PFSK-1 (cell line): ENCODE data around the gene PKN1.

Source experiments
- SIN3A ChIP-seq: IDR thresholded peaks from 2 replicates; pipeline ENCODE4 v1.6.1; 2012; ENCODE audit warnings: mild to moderate bottlenecking, low read length, moderate library complexity, borderline replicate concordance; ENCODE audit not compliant: insufficient read depth
- TAF1 ChIP-seq: IDR thresholded peaks from 2 replicates; pipeline ENCODE4 v1.6.1; 2012; ENCODE audit warnings: low read length, control low read depth, borderline replicate concordance; ENCODE audit not compliant: insufficient read depth

DNA sequence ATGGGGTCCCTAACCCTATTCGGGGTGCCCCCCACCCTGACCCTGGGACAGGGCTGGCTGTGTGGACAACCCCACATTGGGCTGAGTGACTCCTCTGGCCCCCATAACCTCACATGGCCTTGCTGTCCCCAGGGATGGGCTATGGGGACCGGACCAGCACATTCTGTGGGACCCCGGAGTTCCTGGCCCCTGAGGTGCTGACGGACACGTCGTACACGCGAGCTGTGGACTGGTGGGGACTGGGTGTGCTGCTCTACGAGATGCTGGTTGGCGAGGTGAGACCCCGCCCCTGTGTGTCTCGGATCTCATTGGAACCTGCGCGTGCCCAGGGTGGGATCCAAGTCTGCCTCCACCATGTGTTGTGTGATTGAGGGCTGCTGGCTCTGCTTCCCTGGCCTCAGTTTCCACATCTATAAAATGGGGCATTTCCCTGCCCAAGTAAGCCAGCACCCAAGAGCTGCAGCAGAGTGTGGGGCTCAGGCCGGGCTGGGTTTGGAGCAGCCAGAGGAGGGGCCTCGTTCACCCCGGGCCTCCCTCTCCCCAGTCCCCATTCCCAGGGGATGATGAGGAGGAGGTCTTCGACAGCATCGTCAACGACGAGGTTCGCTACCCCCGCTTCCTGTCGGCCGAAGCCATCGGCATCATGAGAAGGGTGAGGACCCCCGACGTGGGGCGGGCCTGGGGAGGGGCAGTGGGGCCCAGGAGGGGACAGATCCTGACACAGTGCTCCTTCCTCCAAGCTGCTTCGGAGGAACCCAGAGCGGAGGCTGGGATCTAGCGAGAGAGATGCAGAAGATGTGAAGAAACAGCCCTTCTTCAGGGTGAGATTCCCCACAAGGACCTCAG is 37.1 kb downstream of the PKN1 start:
- no peak for TF ChIP-seq TAF1
- TF ChIP-seq SIN3A, result no peak
